ENCODE measurements around the gene PARD6G. TPM values are rescaled to one million over a fixed set of nuclear protein-coding genes. Genes with fewer than 3 reads are reported as not detected.
A peak's percentile ranks its signal among the peaks of the same experiment; 100 is the strongest.

Gene PARD6G
- total and polyA plus RNA-seq, 10 of the 15 experiments (the other 5 are each of a cell fraction or from before 2014, with no cell fraction given): 0.20 to 2.0 (median 0.60) TPM

GRCh38 chr18:80137137-80137536, 110.2 kb downstream of the PARD6G start:
- ChIA-PET RAD21 (ENCODE audit: unreplicated experiment) (no interaction called here), POLR2A (no interaction called here)
- no peak for TF ChIP-seq RELA (IDR thresholded peaks at IDR 0.05; ENCODE audit: borderline replicate concordance, partially characterized antibody)
- TF ChIP-seq TBL1XR1 (IDR thresholded peaks at IDR 0.05; ENCODE audit: low read depth, low read length): no peak
- no peak for TF ChIP-seq CEBPZ (IDR thresholded peaks at IDR 0.05; ENCODE audit: low read depth, low read length)
- TF ChIP-seq POLR2A (IDR thresholded peaks at IDR 0.05; ENCODE audit: low read depth, low read length): peak; percentile 56
- no peak for TF ChIP-seq ASH2L (IDR thresholded peaks at IDR 0.05; ENCODE audit: borderline replicate concordance, low read depth)
- no peak for TF ChIP-seq NR2C1 (IDR thresholded peaks at IDR 0.05)
- no peak for TF ChIP-seq MYC (IDR thresholded peaks at IDR 0.05; ENCODE audit: insufficient read depth, insufficient read length, insufficient replicate concordance, low read length, severe bottlenecking)
- TF ChIP-seq MEF2A (IDR thresholded peaks at IDR 0.05; ENCODE audit: insufficient read depth, low read depth, low read length): no peak
- TF ChIP-seq ATF7 (IDR thresholded peaks at IDR 0.05; ENCODE audit: low read depth): no peak

More at GRCh38 chr18:80137137-80137536, 110.2 kb downstream of the PARD6G start:
- in situ Hi-C loops (cut with MboI): no loop called here
- DNase-seq (ENCODE audit: low read depth, low spot score) (no peak), ATAC-seq (no peak), FAIRE-seq (no peak)
- H3K9me3 ChIP-seq (replicated peaks; ENCODE audit: control insufficient read depth, insufficient read depth, low read length): no peaks in the 10 kb centered on the region
- no peak overlapping the region for H3K27ac ChIP-seq (ENCODE audit: control insufficient read depth, insufficient read depth)
- H3K36me3 ChIP-seq (ENCODE audit: control insufficient read depth in 2 of 2, insufficient read depth in 2 of 2, low read length in 1 of 2): peaks cover 16 to 17% of the 10 kb centered on the region in 2 experiments; a peak in 3 of 4 replicates
- ChIA-PET CTCF (interaction anchor here (0.5 kb wide), 1 partner anchor 22 kb away, joined by 3 read pairs; no protein-coding TSS in a partner anchor), SMC1A (ENCODE audit: uncharacterized antibody, unreplicated experiment) (no interaction called here)
- intact Hi-C loops (cut with micrococcal nuclease; ENCODE audit: unreplicated experiment): no loop called here
- H3K9ac ChIP-seq (ENCODE audit: control insufficient read depth, insufficient read depth, low read length): no peak overlapping the region
- no TSS peak for BruUV-seq (replicated peaks)
- WGBS (ENCODE audit: insufficient coverage, insufficient replicate concordance, low lambda C conversion rate, missing lambda C conversion rate): 95% methylated on average over 14 of the region's 14 CpGs
- H3K27me3 ChIP-seq (replicated peaks in 1 of 2; ENCODE audit: control insufficient read depth in 2 of 2, insufficient read depth in 2 of 2, low read length in 1 of 2): no peaks in the 10 kb centered on the region
- no peak overlapping the region for H2AFZ ChIP-seq (ENCODE audit: control insufficient read depth, low read depth, low read length)
- H3K4me2 ChIP-seq (ENCODE audit: control insufficient read depth, insufficient read depth): no peak overlapping the region
- no peaks in the 10 kb centered on the region; the same call in 1 of the 2 replicates for H3K4me1 ChIP-seq (ENCODE audit: control insufficient read depth, insufficient read depth, low read length)
- H4K20me1 ChIP-seq (ENCODE audit: control insufficient read depth, insufficient read depth): no peaks in the 10 kb centered on the region
- H3K4me3 ChIP-seq: no peak overlapping the region
- no peaks in the 10 kb centered on the region for H3K79me2 ChIP-seq (ENCODE audit: control insufficient read depth, insufficient read depth, low read length)

Data from GM12878 (cell line).